Endodermal cell (in vitro differentiated cells): ENCODE measurements around the gene RPS15. TPM values are rescaled to one million over a fixed set of nuclear protein-coding genes. Genes with fewer than 3 reads are reported as not detected.

ENCODE experiments used
- DNase-seq: peaks from one replicate; pipeline ENCODE4 v3.0.0-alpha.2; 2017
- H3K27ac ChIP-seq: 2 replicates; pipeline ENCODE4 v1.5.1; 2013; ENCODE audit warnings: mild to moderate bottlenecking, low read depth, low read length, moderate library complexity
- H3K27me3 ChIP-seq: 2 replicates; pipeline ENCODE4 v1.6.1; 2013; ENCODE audit warnings: mild to moderate bottlenecking, low read length, moderate library complexity; ENCODE audit not compliant: insufficient read depth, control insufficient read depth, poor library complexity, severe bottlenecking
- H3K36me3 ChIP-seq: 2 replicates; pipeline ENCODE4 v1.7.0; 2013; ENCODE audit warnings: mild to moderate bottlenecking, low read length, moderate library complexity; ENCODE audit not compliant: control insufficient read depth, insufficient read depth
- H3K4me1 ChIP-seq: one replicate; pipeline ENCODE4 v1.7.0; 2013; ENCODE audit warnings: low read length; ENCODE audit not compliant: control insufficient read depth, insufficient read depth
- H3K4me3 ChIP-seq: 2 replicates; pipeline ENCODE4 v1.5.1; 2013; ENCODE audit warnings: mild to moderate bottlenecking, low read length, moderate library complexity
- H3K9ac ChIP-seq: 2 replicates; pipeline ENCODE4 v1.6.1; 2013; ENCODE audit warnings: mild to moderate bottlenecking, low read length, moderate library complexity; ENCODE audit not compliant: poor library complexity, severe bottlenecking; ENCODE audit errors: extremely low read depth
- H3K9me3 ChIP-seq: 2 replicates; pipeline ENCODE4 v1.6.1; 2013; ENCODE audit warnings: mild to moderate bottlenecking, low read length, moderate library complexity; ENCODE audit not compliant: control insufficient read depth
- H3K27ac Mint-ChIP-seq: 2 replicates; pipeline ENCODE4 v1.8.0; 2020; ENCODE audit warnings: mixed read lengths
- H3K27me3 Mint-ChIP-seq: 2 replicates; pipeline ENCODE4 v1.8.0; 2021; ENCODE audit warnings: mild to moderate bottlenecking, mixed read lengths; ENCODE audit not compliant: insufficient read depth
- H3K36me3 Mint-ChIP-seq: 2 replicates; pipeline ENCODE4 v1.8.0; 2020; ENCODE audit warnings: low read depth, mixed read lengths
- H3K4me1 Mint-ChIP-seq: 2 replicates; pipeline ENCODE4 v1.8.0; 2020; ENCODE audit warnings: mixed read lengths
- H3K4me3 Mint-ChIP-seq: 2 replicates; pipeline ENCODE4 v1.8.0; 2020; ENCODE audit warnings: mild to moderate bottlenecking, moderate library complexity, mixed read lengths
- H3K9me3 Mint-ChIP-seq: 2 replicates; pipeline ENCODE4 v1.8.0; 2020; ENCODE audit warnings: mild to moderate bottlenecking, mixed read lengths
- CTCF ChIP-seq: fragments of 200-600 bp; sonication (generic); conservative IDR thresholded peaks from 2 replicates; pipeline ENCODE4 v1.5.0; 2021; ENCODE audit warnings: antibody characterized with exemption, mild to moderate bottlenecking
- WGBS, 2 experiments: methylation state at CpG; one replicate each; pipeline versions ENCODE4 v1.1.5 to v1.1.7; 2013; ENCODE audit warnings: missing lambda C conversion rate in 2 of 2, mixed read lengths in 1 of 2; ENCODE audit not compliant: insufficient coverage in 1 of 2, insufficient read length in 1 of 2; 5-methylcytosine and 5-hydroxymethylcytosine counted together
- total RNA-seq, 2 donors: library from RNA; stranded (reverse); fragmentation: NEBNext Ultra II Directional in 1 of 2; extraction: Animal tissue kit (Norgen Biotek cat#: 25700) in 1 of 2; gene quantifications; 2 replicates in 1 of 2; 3 replicates in 1 of 2; pipeline ENCODE4 v1.2.1, GENCODE V29; 2021

Gene RPS15
- total RNA-seq, 2 donors from 2014 or later: 1,298 to 1,321 TPM

DNA sequence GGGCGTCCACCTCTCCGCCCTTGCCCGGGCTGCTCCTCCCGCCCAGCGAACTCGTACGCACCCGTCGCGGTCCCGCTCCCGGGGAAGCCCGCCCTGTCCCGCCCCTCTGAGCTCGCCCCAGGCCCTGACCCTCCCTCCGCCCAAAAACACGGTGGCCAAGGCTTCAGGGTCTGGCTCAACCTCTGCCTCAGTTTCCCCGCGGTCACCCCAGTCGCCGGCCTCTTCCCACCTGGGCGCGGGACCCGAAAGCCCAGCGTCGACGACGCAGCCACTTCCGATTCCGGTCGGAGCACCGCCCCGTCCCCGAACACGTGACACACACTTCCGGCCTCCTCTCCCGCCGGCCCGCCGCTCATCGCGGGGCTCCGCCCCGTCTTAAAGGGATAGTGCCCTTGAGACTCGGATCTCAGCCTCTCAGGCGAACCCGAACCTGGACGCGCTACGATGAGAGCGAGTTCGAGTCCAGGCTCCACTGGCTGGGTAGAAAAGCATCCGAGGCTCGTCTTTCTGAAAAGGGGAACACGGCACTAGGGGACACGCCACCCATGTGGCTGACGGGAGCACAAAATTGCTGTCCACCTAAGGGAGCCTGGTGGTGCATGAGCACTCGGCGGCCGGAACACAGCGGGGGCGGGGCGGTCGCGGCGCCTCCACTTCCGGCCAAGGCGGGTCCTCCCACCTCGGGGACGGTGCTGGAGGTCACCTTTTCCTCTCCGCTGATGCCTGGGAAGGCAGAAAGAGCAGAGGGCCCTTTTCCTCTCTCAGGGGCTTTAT, 40.9 kb downstream of the RPS15 start, which contains the start of gene C19orf25:
TSS of gene C19orf25 (minus strand) at position 282 of the 774 bp plus-strand sequence. CDS start 312 bp downstream, outside the sequence.
- H3K4me3 ChIP-seq: peak within 1 kb of the TSS; percentile 90
- peak within 1 kb of the TSS; percentile 71 for H3K27ac ChIP-seq
- H3K9me3 ChIP-seq: no peaks in the 10 kb centered on the region
- H3K27ac Mint-ChIP-seq: peak within 1 kb of the TSS; percentile 97
- H3K36me3 Mint-ChIP-seq: peaks cover 8% of the 10 kb centered on the region
- H3K4me1 Mint-ChIP-seq: no peaks in the 10 kb centered on the region
- TF ChIP-seq CTCF: no peak
- peaks cover 21% of the 10 kb centered on the region for H3K36me3 ChIP-seq
- peak within 1 kb of the TSS; percentile 90 for H3K4me3 Mint-ChIP-seq
- peak; percentile 97 for DNase-seq
- no peaks in the 10 kb centered on the region for H3K9me3 Mint-ChIP-seq
- no peaks in the 10 kb centered on the region for H3K4me1 ChIP-seq
- peaks cover 2% of the 10 kb centered on the region for H3K27me3 Mint-ChIP-seq
- H3K27me3 ChIP-seq: no peaks in the 10 kb centered on the region
- H3K9ac ChIP-seq: peak within 1 kb of the TSS; percentile 67
- 1 to 6% methylated on average over 42 to 71 of the region's 71 CpGs for WGBS, 2 experiments

DNA sequence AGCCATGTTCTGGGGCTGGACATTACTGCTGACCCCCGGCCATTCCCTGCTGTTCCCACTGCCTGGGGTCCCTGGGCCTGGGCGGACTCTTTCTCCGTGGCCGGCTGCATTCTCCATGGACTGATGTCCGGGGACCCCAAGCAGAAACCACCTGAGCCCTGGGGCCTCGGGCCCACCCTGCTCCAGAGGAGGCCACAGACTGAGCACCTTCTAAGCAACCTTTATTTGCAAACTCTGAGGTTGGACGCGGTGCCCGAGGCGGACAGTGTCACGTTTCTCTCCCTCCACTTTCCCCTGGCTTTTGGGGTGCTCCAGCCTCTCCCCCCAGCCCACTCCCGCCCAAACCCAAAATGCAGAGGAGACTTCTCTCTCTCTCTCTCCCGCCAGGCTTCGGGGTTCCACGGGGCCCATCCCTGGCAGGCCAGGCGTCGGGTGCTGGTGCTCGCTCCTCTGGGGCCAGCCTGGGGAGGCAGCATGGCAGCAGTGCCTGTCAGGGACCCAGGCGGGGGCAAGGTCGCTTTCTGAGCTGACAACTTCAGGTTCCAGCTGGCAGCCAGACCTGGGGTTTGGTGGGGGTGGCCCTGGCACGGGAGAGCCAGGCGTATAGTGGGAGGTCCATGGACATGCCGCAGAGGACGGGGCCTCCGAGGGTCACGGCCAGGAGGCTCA, 43.2 kb downstream of the RPS15 start:
- no peak for DNase-seq
- Mint-ChIP-seq H3K9me3 (no peaks in the 10 kb centered on the region), H3K27ac (no peak overlapping the region)

DNA sequence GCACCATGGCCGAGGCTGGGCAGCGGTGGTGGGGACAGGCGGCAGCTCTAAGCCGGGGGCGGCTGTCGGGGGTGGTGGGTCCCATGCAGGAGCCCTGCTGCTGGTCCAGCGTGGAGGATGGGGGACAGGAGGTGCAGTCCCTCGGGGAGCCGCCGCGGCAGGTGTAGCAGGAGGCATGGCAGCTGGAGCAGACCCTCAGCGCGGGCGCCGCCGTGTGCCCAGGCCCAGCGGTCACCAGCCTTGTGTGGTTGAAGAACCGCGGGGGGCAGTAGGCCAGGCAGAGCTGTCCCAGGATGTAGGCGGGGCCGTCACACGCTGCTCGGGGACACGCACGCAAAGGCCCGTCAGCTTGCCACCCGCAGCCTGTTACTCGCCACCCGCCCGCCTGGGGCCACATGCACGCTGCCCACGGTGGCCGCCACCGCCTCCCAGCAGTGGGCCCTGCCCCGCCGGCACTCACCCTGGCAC, 43.7 kb downstream of the RPS15 start:
- Mint-ChIP-seq H3K4me1 (no peaks in the 10 kb centered on the region), H3K4me3 (no peak overlapping the region), H3K36me3 (peaks cover 8% of the 10 kb centered on the region), H3K9me3 (no peaks in the 10 kb centered on the region), H3K27me3 (no peaks in the 10 kb centered on the region), H3K27ac (no peak overlapping the region)
- Histone ChIP-seq H3K27me3 (no peaks in the 10 kb centered on the region), H3K4me1 (no peaks in the 10 kb centered on the region), H3K4me3 (no peak overlapping the region), H3K27ac (no peak overlapping the region), H3K36me3 (peaks cover 6% of the 10 kb centered on the region), H3K9ac (no peak overlapping the region), H3K9me3 (no peaks in the 10 kb centered on the region)
- no peak for TF ChIP-seq CTCF
- WGBS, 2 experiments: 93 to 95% methylated on average over 24 to 36 of the region's 36 CpGs
- DNase-seq: no peak

More for the DNA sequence above, 43.2 kb downstream of the RPS15 start:
- H3K27ac ChIP-seq: no peak overlapping the region
- Mint-ChIP-seq H3K27me3 (no peaks in the 10 kb centered on the region), H3K4me1 (no peaks in the 10 kb centered on the region), H3K4me3 (no peak overlapping the region), H3K36me3 (peaks cover 8% of the 10 kb centered on the region)
- no peak for TF ChIP-seq CTCF
- H3K4me3 ChIP-seq: no peak overlapping the region
- 87 to 92% methylated on average over 19 to 26 of the region's 26 CpGs for WGBS, 2 experiments
- H3K9ac ChIP-seq: no peak overlapping the region
- H3K27me3 ChIP-seq: no peaks in the 10 kb centered on the region
- no peaks in the 10 kb centered on the region for H3K4me1 ChIP-seq
- H3K9me3 ChIP-seq: no peaks in the 10 kb centered on the region
- peaks cover 9% of the 10 kb centered on the region for H3K36me3 ChIP-seq
